ENCODE data around the gene MRPL45.

GRCh38 chr17:38364741-38365140 is 67.8 kb downstream of the MRPL45 start:
- TF ChIP-seq ZNF274 (IDR thresholded peaks at IDR 0.05; ENCODE audit: low read depth, low read length), result no peak
- TF ChIP-seq YY1 (IDR thresholded peaks at IDR 0.05; ENCODE audit: insufficient read depth, insufficient read length), result no peak
- TF ChIP-seq SUZ12 (IDR thresholded peaks at IDR 0.05; ENCODE audit: extremely low read depth, insufficient read depth, insufficient read length), result no peak
